Stimulated activated CD4-positive, alpha-beta T cell treated with anti-CD3 and anti-CD28 coated beads, Interleukin-15, amount 100 ng/mL, for 1 hour (primary cell): Measurements from ENCODE around the gene SMC5.

ENCODE experiments used
- DNase-seq, 2 donors: peaks; one replicate each; pipeline ENCODE4 v3.0.0-alpha.2; 2020; ENCODE audit warnings: low read depth in 1 of 2, low spot score in 1 of 2

SMC5 gene

GRCh38 chr9:70403166-70403565 lies 144.4 kb downstream of the SMC5 start:
- no peak for DNase-seq

DNA sequence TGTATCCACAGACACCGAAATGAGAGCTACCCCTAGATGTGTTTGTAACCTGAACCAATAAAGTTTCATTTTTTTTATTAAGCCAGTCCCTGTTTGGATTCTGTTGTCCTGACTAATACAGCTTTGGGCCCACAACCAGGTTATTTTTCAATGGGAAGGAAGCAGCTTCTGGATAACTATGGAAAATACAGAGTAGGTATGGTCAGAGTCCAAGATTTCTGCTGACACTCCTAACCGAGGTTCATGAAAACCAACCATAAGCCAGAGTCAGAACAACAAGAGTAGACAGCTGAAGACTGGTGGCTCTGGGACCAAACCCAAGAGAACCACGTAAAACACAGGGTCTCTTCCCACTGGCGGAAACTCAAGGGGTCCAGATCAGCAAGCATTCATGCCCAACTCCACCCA lies 144.8 kb downstream of the SMC5 start:
- DNase-seq, result no peak

DNA sequence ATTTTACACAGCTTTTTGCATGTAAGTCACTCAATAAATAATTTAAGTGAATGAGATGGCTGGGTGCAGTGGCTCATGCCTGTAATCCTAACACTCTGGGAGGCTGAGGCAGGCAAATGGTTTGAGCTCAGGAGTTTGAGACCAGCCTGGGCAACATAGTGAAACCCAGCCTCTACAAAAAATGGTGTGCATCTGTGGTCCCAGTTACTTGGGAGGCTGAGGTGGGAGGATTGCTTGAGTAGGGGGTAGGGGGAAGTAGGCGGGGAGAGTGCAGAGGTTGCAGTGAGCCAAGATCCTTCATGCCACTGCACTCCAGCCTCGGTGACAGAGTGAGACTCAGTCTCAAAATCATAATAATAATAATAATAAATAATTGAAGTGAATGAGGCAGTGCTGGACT lies 145.5 kb downstream of the SMC5 start:
- DNase-seq, result no peak
